ENCODE measurements around the gene CERS5.

The CERS5 gene

GRCh38 chr12:50145439-50145838, 21.7 kb downstream of the CERS5 start:
- H3K9ac ChIP-seq, result no peak overlapping the region
- H3K4me3 ChIP-seq, result no peak overlapping the region
- H3K9me3 ChIP-seq, result no peaks in the 10 kb centered on the region
- H3K4me1 ChIP-seq, result no peaks in the 10 kb centered on the region
- peaks cover 57% of the 10 kb centered on the region for H4K20me1 ChIP-seq
- TF ChIP-seq Cebpa-rat (IDR thresholded peaks at IDR 0.05), result no peak
- no peak overlapping the region for H3K4me2 ChIP-seq
- no peak overlapping the region for H3K27ac ChIP-seq
- H3K27me3 ChIP-seq, result no peaks in the 10 kb centered on the region
- H3K36me3 ChIP-seq, result peaks cover 53% of the 10 kb centered on the region

DNA sequence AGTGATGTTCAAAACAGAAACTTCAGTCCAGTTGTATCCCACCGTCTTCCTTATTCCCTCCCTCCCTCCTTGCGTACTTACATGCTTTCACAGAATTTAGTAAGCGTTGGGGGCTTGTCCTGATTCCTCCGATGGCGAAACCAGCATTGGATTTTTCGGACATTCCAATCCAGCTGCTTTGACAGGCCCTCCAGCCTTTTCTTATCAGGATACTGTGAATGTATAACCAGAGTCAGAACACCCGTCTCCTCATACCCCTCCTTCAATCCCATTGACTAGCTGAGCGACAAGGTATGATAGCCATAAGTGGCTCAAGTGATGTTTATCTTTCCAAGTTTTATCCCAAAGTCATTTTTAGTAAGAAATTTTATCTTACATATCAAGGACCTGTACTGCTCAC, 24.2 kb downstream of the CERS5 start:
- Histone ChIP-seq H3K27me3 (no peaks in the 10 kb centered on the region), H3K4me2 (no peak overlapping the region), H4K20me1 (peaks cover 42% of the 10 kb centered on the region), H3K27ac (no peak overlapping the region), H3K9me3 (no peaks in the 10 kb centered on the region), H3K4me3 (no peak overlapping the region), H3K9ac (no peak overlapping the region), H3K36me3 (peaks cover 70% of the 10 kb centered on the region), H3K4me1 (no peaks in the 10 kb centered on the region)
- no peak for TF ChIP-seq Cebpa-rat (IDR thresholded peaks at IDR 0.05)

DNA sequence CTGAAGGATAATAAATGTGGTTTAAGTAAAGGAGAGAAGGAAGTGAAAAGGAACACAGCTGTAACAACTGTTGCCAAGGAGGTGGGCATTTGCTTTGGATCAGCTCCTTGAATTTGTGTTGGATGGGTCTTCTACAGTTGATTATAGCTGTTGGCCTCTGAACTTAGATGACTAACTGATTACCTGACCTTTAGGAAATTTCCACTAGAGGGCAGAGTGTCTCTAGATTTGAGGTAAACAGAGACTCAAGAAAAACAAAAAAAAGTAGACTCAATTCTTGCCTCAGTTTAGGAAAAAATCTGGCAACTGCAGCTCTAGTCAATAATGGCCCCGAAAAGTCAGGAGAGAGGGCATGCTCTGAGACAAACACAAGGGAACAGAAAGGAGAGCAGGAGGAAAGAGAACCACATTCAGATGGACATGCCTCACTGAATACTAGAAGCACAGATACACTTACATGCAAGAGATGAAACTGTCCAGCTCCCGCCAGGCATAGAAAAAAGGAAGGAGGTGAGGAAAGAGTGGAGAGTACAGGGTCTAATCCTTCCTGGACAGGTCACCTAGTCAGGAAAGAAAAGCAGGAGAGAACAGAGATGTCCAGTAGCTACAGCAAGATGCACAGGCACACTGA, 34.5 kb downstream of the CERS5 start:
- Histone ChIP-seq H3K36me3 (peaks cover 96% of the 10 kb centered on the region), H4K20me1 (peaks cover 48% of the 10 kb centered on the region), H3K9ac (no peak overlapping the region), H3K4me1 (peaks cover 11% of the 10 kb centered on the region; the same call in 1 of the 2 replicates), H3K9me3 (no peaks in the 10 kb centered on the region), H3K4me2 (no peak overlapping the region; the same call in 1 of the 2 replicates), H3K27ac (no peak overlapping the region), H3K4me3 (no peak overlapping the region), H3K27me3 (no peaks in the 10 kb centered on the region)
- no peak for TF ChIP-seq Cebpa-rat (IDR thresholded peaks at IDR 0.05)

- no peak for TF ChIP-seq Cebpa-rat (IDR thresholded peaks at IDR 0.05)
- H3K9me3 ChIP-seq, result no peaks in the 10 kb centered on the region
- no peak overlapping the region for H3K27ac ChIP-seq
- H3K4me1 ChIP-seq, result peaks cover 25% of the 10 kb centered on the region; the same call in 1 of the 2 replicates
- H4K20me1 ChIP-seq, result peaks cover 65% of the 10 kb centered on the region
- no peak overlapping the region for H3K4me2 ChIP-seq
- H3K4me3 ChIP-seq, result no peak overlapping the region
- H3K27me3 ChIP-seq, result no peaks in the 10 kb centered on the region
- H3K36me3 ChIP-seq, result peaks cover 93% of the 10 kb centered on the region
- no peak overlapping the region for H3K9ac ChIP-seq
Measured at GRCh38 chr12:50129290-50129689, 37.9 kb downstream of the CERS5 start.

DNA sequence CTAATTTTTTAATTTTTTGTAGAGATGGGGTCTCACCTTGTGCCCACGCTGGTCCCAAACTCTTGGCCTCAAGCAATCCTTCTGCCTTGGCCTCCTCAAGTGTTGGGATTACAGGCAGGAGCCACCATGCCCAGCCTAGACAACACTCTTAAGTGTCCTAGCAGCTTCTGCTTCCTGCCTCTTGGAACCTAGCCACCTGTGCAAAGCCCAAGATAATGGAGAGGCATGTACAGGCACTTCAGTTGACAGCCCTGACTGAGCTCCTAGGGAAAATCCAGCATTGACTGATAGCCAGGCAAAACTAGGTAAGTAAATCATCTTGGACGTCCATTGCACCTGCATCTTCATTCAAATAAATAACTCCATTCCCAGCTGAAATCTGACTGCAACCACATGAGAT, 39.6 kb downstream of the CERS5 start:
- Histone ChIP-seq H3K4me2 (no peak overlapping the region), H3K27me3 (no peaks in the 10 kb centered on the region), H3K4me3 (no peak overlapping the region), H3K9me3 (no peaks in the 10 kb centered on the region), H3K36me3 (peaks cover 93% of the 10 kb centered on the region), H4K20me1 (peaks cover 68% of the 10 kb centered on the region; the same call in 1 of the 2 replicates), H3K9ac (no peak overlapping the region), H3K4me1 (peaks cover 20% of the 10 kb centered on the region; the same call in 1 of the 2 replicates), H3K27ac (no peak overlapping the region)
- TF ChIP-seq Cebpa-rat (IDR thresholded peaks at IDR 0.05), result no peak

DNA sequence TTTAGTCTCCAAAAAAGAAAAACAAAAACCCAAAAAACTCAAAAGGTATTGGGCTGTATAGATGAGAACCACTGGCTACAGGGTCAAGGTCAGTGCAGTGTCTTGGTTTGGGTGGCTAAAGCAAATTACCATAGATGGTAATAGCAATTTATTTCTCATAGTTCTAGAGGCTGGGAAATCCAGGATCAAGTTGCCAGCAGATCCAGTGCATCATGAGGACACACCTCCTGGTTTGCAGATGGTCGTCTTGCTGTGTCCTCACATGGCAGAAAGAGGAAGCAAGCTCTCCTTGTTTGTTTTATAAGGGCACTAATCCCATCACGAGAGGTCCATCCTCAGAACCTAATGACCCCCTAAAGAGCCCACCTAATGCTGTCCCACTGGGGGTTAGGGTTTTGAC, 44.0 kb downstream of the CERS5 start:
- H3K9me3 ChIP-seq, result no peaks in the 10 kb centered on the region
- no peaks in the 10 kb centered on the region for H3K27me3 ChIP-seq
- no peak for TF ChIP-seq Cebpa-rat (IDR thresholded peaks at IDR 0.05)
- H3K27ac ChIP-seq, result no peak overlapping the region
- H3K4me3 ChIP-seq, result no peak overlapping the region
- peaks cover 14% of the 10 kb centered on the region; the same call in 1 of the 2 replicates for H3K4me1 ChIP-seq
- no peak overlapping the region for H3K4me2 ChIP-seq
- H3K9ac ChIP-seq, result no peak overlapping the region
- H4K20me1 ChIP-seq, result peaks cover 85% of the 10 kb centered on the region
- H3K36me3 ChIP-seq, result peaks cover 92% of the 10 kb centered on the region

GRCh38 chr12:50121641-50122040, 45.5 kb downstream of the CERS5 start:
- Histone ChIP-seq H3K4me2 (no peak overlapping the region), H3K4me1 (peaks cover 14% of the 10 kb centered on the region; the same call in 1 of the 2 replicates), H3K9ac (no peak overlapping the region), H4K20me1 (peaks cover 84% of the 10 kb centered on the region), H3K27me3 (no peaks in the 10 kb centered on the region), H3K36me3 (peaks cover 90% of the 10 kb centered on the region), H3K27ac (no peak overlapping the region), H3K4me3 (no peak overlapping the region), H3K9me3 (no peaks in the 10 kb centered on the region)
- no peak for TF ChIP-seq Cebpa-rat (IDR thresholded peaks at IDR 0.05)

DNA sequence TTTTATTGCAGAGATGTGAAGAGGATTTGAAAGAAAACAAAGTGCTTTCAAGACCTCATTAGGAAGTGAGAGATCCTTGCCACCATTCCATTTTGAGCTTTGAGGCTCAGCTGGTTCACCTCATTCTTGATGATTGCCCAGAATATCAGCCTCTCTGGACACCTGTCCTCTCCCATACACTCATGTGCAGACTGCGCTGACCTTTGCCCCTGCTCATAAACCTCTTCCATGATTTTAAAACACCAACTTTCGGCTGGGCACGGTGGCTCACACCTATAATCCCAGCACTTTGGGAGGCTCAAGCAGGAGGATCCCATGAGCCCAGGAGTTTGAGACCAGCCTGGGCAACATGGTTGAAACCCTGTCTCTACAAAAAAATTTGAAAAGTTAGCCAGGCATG, 46.2 kb downstream of the CERS5 start:
- Histone ChIP-seq H3K9ac (no peak overlapping the region), H3K36me3 (peaks cover 92% of the 10 kb centered on the region), H3K27me3 (no peaks in the 10 kb centered on the region), H4K20me1 (peaks cover 89% of the 10 kb centered on the region), H3K4me3 (no peak overlapping the region), H3K4me2 (no peak overlapping the region), H3K27ac (no peak overlapping the region), H3K9me3 (no peaks in the 10 kb centered on the region), H3K4me1 (peaks cover 14% of the 10 kb centered on the region; the same call in 1 of the 2 replicates)
- no peak for TF ChIP-seq Cebpa-rat (IDR thresholded peaks at IDR 0.05)

DNA sequence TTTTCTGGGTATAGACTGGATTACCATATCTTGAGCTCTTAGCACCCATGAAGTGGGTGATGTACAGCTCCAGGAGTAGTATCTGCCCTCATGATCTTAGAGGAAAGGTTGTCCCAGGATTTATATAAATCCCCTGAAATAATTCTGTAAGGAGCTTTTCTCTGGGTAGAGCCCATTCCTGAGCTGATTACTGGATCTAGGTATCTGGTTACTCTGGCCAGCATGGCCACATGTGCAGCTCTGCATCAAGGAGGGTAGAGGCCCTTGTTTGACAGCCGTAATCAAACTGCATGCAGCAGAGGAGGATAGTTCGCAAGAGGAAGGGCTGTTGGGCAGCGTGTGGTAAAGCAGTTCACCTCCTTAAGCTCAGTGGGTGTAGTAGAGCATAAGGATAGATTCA, 46.6 kb downstream of the CERS5 start:
- Histone ChIP-seq H4K20me1 (peaks cover 88% of the 10 kb centered on the region), H3K36me3 (peaks cover 93% of the 10 kb centered on the region), H3K4me3 (no peak overlapping the region), H3K4me2 (no peak overlapping the region), H3K27me3 (no peaks in the 10 kb centered on the region), H3K9me3 (no peaks in the 10 kb centered on the region), H3K27ac (no peak overlapping the region), H3K4me1 (peaks cover 11% of the 10 kb centered on the region; the same call in 1 of the 2 replicates), H3K9ac (no peak overlapping the region)
- TF ChIP-seq Cebpa-rat (IDR thresholded peaks at IDR 0.05), result no peak

- H3K36me3 ChIP-seq, result peaks cover 94% of the 10 kb centered on the region
Measured at GRCh38 chr12:50119387-50119786, 47.8 kb downstream of the CERS5 start.

More at GRCh38 chr12:50119387-50119786, 47.8 kb downstream of the CERS5 start:
- H3K4me2 ChIP-seq, result no peak overlapping the region
- H4K20me1 ChIP-seq, result peaks cover 85% of the 10 kb centered on the region
- no peak for TF ChIP-seq Cebpa-rat (IDR thresholded peaks at IDR 0.05)
- H3K9me3 ChIP-seq, result no peaks in the 10 kb centered on the region
- H3K27ac ChIP-seq, result no peak overlapping the region
- no peak overlapping the region for H3K4me3 ChIP-seq
- peaks cover 2% of the 10 kb centered on the region for H3K4me1 ChIP-seq
- no peaks in the 10 kb centered on the region for H3K27me3 ChIP-seq
- H3K9ac ChIP-seq, result no peak overlapping the region
